IMR-90 (cell line): ENCODE measurements around the gene ETNK1. TPM values are rescaled to one million over a fixed set of nuclear protein-coding genes. Genes with fewer than 3 reads are reported as not detected.

Source experiments
- ATAC-seq: fragments of 200-7000 bp; cut with Tn5 transposase; 2 replicates; pipeline ENCODE4 v1.9.1; 2020; ENCODE audit warnings: low read depth, mild to moderate bottlenecking, moderate library complexity
- BruUV-seq: library from RNA; stranded (reverse); fragments of 400-500 nt; replicated peaks from 2 replicates; lab custom pipeline; 2021; lab: Mats Ljungman, UMichigan
- CTCF ChIA-PET: fragments of 300-600 bp; formaldehyde crosslinking; extraction: SDS; loops from one replicate; lab custom pipeline; 2021; ENCODE audit warnings: antibody characterized with exemption; lab: Yijun Ruan, JAX
- POLR2A ChIA-PET: fragments of 300-600 bp; sonication (Branson Sonifier 250); formaldehyde crosslinking; loops from one replicate; lab custom pipeline; 2022; ENCODE audit warnings: antibody characterized with exemption; ENCODE audit not compliant: unreplicated experiment; lab: Charles Lee
- DNase-seq: peaks from one replicate; pipeline ENCODE4 v3.0.0; 2013
- H2AFZ ChIP-seq: replicated peaks from 2 replicates; pipeline ENCODE3; 2013; ENCODE audit warnings: low read length, mild to moderate bottlenecking; ENCODE audit not compliant: poor library complexity
- H2AK5ac ChIP-seq: 2 replicates; pipeline ENCODE4 v1.6.1; 2013; ENCODE audit warnings: low read depth, low read length, inconsistent platforms
- H2AK9ac ChIP-seq: replicated peaks from 2 replicates; pipeline ENCODE3; 2013; ENCODE audit warnings: mild to moderate bottlenecking, low read depth, low read length, moderate library complexity; ENCODE audit not compliant: poor library complexity
- H2BK120ac ChIP-seq: 2 replicates; pipeline ENCODE4 v1.6.1; 2013; ENCODE audit warnings: low read depth, low read length, inconsistent platforms
- H2BK15ac ChIP-seq: 3 replicates; pipeline ENCODE4 v1.6.1; 2013; ENCODE audit warnings: low read depth, low read length, inconsistent platforms
- H2BK20ac ChIP-seq: 2 replicates; pipeline ENCODE4 v1.6.1; 2013; ENCODE audit warnings: low read depth, mild to moderate bottlenecking, inconsistent platforms, low read length, moderate library complexity
- H2BK5ac ChIP-seq: 2 replicates; pipeline ENCODE4 v1.6.1; 2013; ENCODE audit warnings: mild to moderate bottlenecking, low read depth, low read length, inconsistent platforms; ENCODE audit not compliant: poor library complexity, severe bottlenecking
- H3K14ac ChIP-seq: replicated peaks from 2 replicates; pipeline ENCODE4 v1.6.1; 2013; ENCODE audit warnings: low read depth, low read length, inconsistent platforms
- H3K18ac ChIP-seq: 2 replicates; pipeline ENCODE4 v1.6.1; 2013; ENCODE audit warnings: low read depth, low read length, control low read depth
- H3K23ac ChIP-seq: 2 replicates; pipeline ENCODE4 v1.6.1; 2013; ENCODE audit warnings: low read depth, low read length, inconsistent platforms
- H3K27ac ChIP-seq: 2 replicates; pipeline ENCODE4 v1.5.1; 2013; ENCODE audit warnings: mild to moderate bottlenecking, control low read depth, low read length; ENCODE audit not compliant: insufficient read depth
- H3K27me3 ChIP-seq: 2 replicates; pipeline ENCODE4 v1.6.1; 2013; ENCODE audit warnings: low read length; ENCODE audit not compliant: control insufficient read depth, insufficient read depth
- H3K36me3 ChIP-seq: 2 replicates; pipeline ENCODE4 v1.6.1; 2013; ENCODE audit warnings: low read length, mixed read lengths; ENCODE audit not compliant: control insufficient read depth, insufficient read depth
- H3K4ac ChIP-seq: 2 replicates; pipeline ENCODE4 v1.6.1; 2013; ENCODE audit warnings: low read depth, low read length, inconsistent platforms
- H3K4me1 ChIP-seq: 2 replicates; pipeline ENCODE4 v1.6.1; 2013; ENCODE audit warnings: low read length, mixed read lengths; ENCODE audit not compliant: control insufficient read depth, insufficient read depth
- H3K4me2 ChIP-seq: 2 replicates; pipeline ENCODE4 v1.6.1; 2013; ENCODE audit warnings: low read depth, mild to moderate bottlenecking, control low read depth, low read length, moderate library complexity
- H3K4me3 ChIP-seq: 2 replicates; pipeline ENCODE4 v1.5.1; 2013; ENCODE audit warnings: low read depth, mild to moderate bottlenecking, control low read depth, low read length, moderate library complexity; ENCODE audit not compliant: insufficient read depth
- H3K56ac ChIP-seq: 2 replicates; pipeline ENCODE4 v1.6.1; 2013; ENCODE audit warnings: low read length, inconsistent platforms; ENCODE audit not compliant: insufficient read depth; ENCODE audit errors: extremely low read depth
- H3K79me1 ChIP-seq, 2 experiments: 2 replicates each; pipeline ENCODE4 v1.6.1; 2013; ENCODE audit warnings: low read length in 2 of 2, inconsistent platforms in 1 of 2, low read depth in 1 of 2
- H3K9ac ChIP-seq: 2 replicates; pipeline ENCODE4 v1.6.1; 2013; ENCODE audit warnings: low read depth, low read length, control low read depth
- H3K9me1 ChIP-seq: 2 replicates; pipeline ENCODE4 v1.6.1; 2013; ENCODE audit warnings: low read length, inconsistent platforms; ENCODE audit not compliant: insufficient read depth
- H3K9me3 ChIP-seq: 2 replicates; pipeline ENCODE4 v1.6.1; 2013; ENCODE audit warnings: low read length; ENCODE audit not compliant: control insufficient read depth, insufficient read depth
- H4K20me1 ChIP-seq: 2 replicates; pipeline ENCODE4 v1.6.1; 2013; ENCODE audit warnings: low read length, inconsistent platforms; ENCODE audit not compliant: insufficient read depth
- H4K5ac ChIP-seq: 2 replicates; pipeline ENCODE4 v1.6.1; 2013; ENCODE audit warnings: mild to moderate bottlenecking, low read depth, low read length, control low read depth
- H4K8ac ChIP-seq, 2 experiments: 2 replicates each; pipeline ENCODE4 v1.6.1; 2013; ENCODE audit warnings: low read depth in 2 of 2, low read length in 2 of 2, control low read depth in 1 of 2, inconsistent platforms in 1 of 2
- H4K91ac ChIP-seq: 2 replicates; pipeline ENCODE4 v1.6.1; 2013; ENCODE audit warnings: low read depth, low read length, inconsistent platforms; ENCODE audit not compliant: insufficient read depth
- CEBPB ChIP-seq: IDR thresholded peaks from 2 replicates; pipeline ENCODE4 v1.6.1; 2012; ENCODE audit warnings: low read depth, low read length, improper control_type of control experiment
- CHD1 ChIP-seq: IDR thresholded peaks from 2 replicates; pipeline ENCODE4 v1.6.1; 2012; ENCODE audit warnings: low read depth, low read length, improper control_type of control experiment
- FOS ChIP-seq: fragments of 150-350 bp; IDR thresholded peaks from 2 replicates; pipeline ENCODE4 v1.6.1; 2016; ENCODE audit warnings: low read depth, low read length
- MXI1 ChIP-seq: IDR thresholded peaks from 2 replicates; pipeline ENCODE4 v1.6.1; 2012; ENCODE audit warnings: low read depth, mild to moderate bottlenecking, low read length, moderate library complexity, borderline replicate concordance
- RFX5 ChIP-seq: IDR thresholded peaks from 2 replicates; pipeline ENCODE4 v1.8.0; 2012; ENCODE audit warnings: low read depth, mild to moderate bottlenecking, low read length, moderate library complexity
- SMC3 ChIP-seq: fragments of 150-350 bp; IDR thresholded peaks from 2 replicates; pipeline ENCODE4 v1.6.1; 2016; ENCODE audit warnings: low read depth, mild to moderate bottlenecking, antibody characterized with exemption, low read length, moderate library complexity
- USF2 ChIP-seq: fragments of 150-350 bp; IDR thresholded peaks from 2 replicates; pipeline ENCODE4 v1.6.1; 2017; ENCODE audit warnings: mild to moderate bottlenecking, antibody characterized with exemption, low read length, low read depth
- WGBS, 2 experiments: methylation state at CpG; one replicate each; pipeline versions ENCODE4 v1.1.5 to v1.1.7; 2013; ENCODE audit warnings: missing lambda C conversion rate in 2 of 2; ENCODE audit not compliant: insufficient read length in 1 of 2; ENCODE audit errors: extremely low coverage in 2 of 2; 5-methylcytosine and 5-hydroxymethylcytosine counted together
- dilution Hi-C: fragments of 300-500 bp; cut with HindIII; formaldehyde crosslinking; loops from one replicate; pipeline ENCODE4 v1.14.3; 2018; ENCODE audit warnings: low sequenced_read_pairs; ENCODE audit not compliant: unreplicated experiment
- in situ Hi-C: fragments of 300-500 bp; cut with MboI; formaldehyde crosslinking; loops from 3 replicates; pipeline ENCODE4 v1.14.3; 2019; ENCODE audit warnings: low sequenced_read_pairs, inconsistent platforms, mixed read lengths
- intact Hi-C: fragments of 100-400 bp; cut with micrococcal nuclease; formaldehyde crosslinking; loops from 2 replicates; pipeline ENCODE4 v1.10.0; 2022
- polyA plus RNA-seq, 3 experiments: library from polyadenylated mRNA; depleted of rRNA; stranded (reverse); fragments of >200 nt; gene quantifications; 2 replicates each; pipeline ENCODE4 v1.2.3, GENCODE V29; 2012; ENCODE audit warnings: low replicate concordance in 1 of 3
- total RNA-seq: library from RNA; depleted of rRNA; stranded (reverse); fragments of >200 nt; gene quantifications from 2 replicates; pipeline ENCODE4 v1.2.3, GENCODE V29; 2012

Gene ETNK1
- total and polyA plus RNA-seq, 2 of the 4 experiments (the other 2 are of a cell fraction) = 12.8 to 33.3 TPM

GRCh38 chr12:22627371-22627770 lies 2.4 kb downstream of the ETNK1 start:
- Histone ChIP-seq H4K5ac (no peak overlapping the region), H2BK120ac (no peak overlapping the region), H3K4me2 (peak overlapping the region; percentile 96), H2AK5ac (no peak overlapping the region), H3K4ac (no peak overlapping the region), H2BK15ac (no peak overlapping the region), H3K9ac (peak overlapping the region; percentile 53; the same call in 1 of the 2 replicates), H4K8ac (no peak overlapping the region), H4K91ac (no peak overlapping the region), H2AK9ac (no peak overlapping the region), H2AFZ (no peak overlapping the region), H3K9me3 (no peaks in the 10 kb centered on the region), H3K23ac (no peak overlapping the region), H3K79me1 (peaks cover 6 to 23% of the 10 kb centered on the region in 2 experiments), H3K4me1 (peaks cover 3% of the 10 kb centered on the region; the same call in 1 of the 2 replicates), H2BK20ac (no peak overlapping the region), H3K4me3 (peak overlapping the region; percentile 25; the same call in 1 of the 2 replicates), H3K27ac (no peak overlapping the region), H3K36me3 (peaks cover under 1% of the 10 kb centered on the region; the same call in 1 of the 2 replicates), H3K9me1 (peaks cover 8% of the 10 kb centered on the region; the same call in 1 of the 2 replicates), H2BK5ac (no peak overlapping the region), H4K20me1 (peaks cover 1% of the 10 kb centered on the region; the same call in 1 of the 2 replicates), H3K14ac (no peak overlapping the region), H3K18ac (no peak overlapping the region), H3K27me3 (no peaks in the 10 kb centered on the region), H3K56ac (no peak overlapping the region)
- POLR2A ChIA-PET = no interaction called here
- intact Hi-C loops = loop anchor here (5.0 kb wide), 2 partner anchors 150 to 165 kb away; no protein-coding TSS in a partner anchor
- no TSS peak for BruUV-seq
- WGBS, 2 experiments = no CpG with 5 or more reads among the region's 2 CpGs
- ATAC-seq (no peak), DNase-seq (no peak)
- TF ChIP-seq CHD1 (no peak), RFX5 (no peak), FOS (no peak), MXI1 (no peak), SMC3 (no peak), CEBPB (no peak), USF2 (no peak)
- in situ Hi-C loops = no loop called here
- CTCF ChIA-PET = interaction anchor here (0.6 kb wide), 1 partner anchor 368 kb away, joined by 3 read pairs; no protein-coding TSS in a partner anchor
- dilution Hi-C loops = no loop called here
